HL-60/S4 (cell line): ENCODE results near the gene MRPS18A.

Source experiments
- in situ Hi-C: fragments of 300-500 bp; cut with MboI; formaldehyde crosslinking; loops from 2 replicates; pipeline ENCODE4 v1.14.3; 2022; ENCODE audit warnings: low sequenced_read_pairs

MRPS18A gene

DNA sequence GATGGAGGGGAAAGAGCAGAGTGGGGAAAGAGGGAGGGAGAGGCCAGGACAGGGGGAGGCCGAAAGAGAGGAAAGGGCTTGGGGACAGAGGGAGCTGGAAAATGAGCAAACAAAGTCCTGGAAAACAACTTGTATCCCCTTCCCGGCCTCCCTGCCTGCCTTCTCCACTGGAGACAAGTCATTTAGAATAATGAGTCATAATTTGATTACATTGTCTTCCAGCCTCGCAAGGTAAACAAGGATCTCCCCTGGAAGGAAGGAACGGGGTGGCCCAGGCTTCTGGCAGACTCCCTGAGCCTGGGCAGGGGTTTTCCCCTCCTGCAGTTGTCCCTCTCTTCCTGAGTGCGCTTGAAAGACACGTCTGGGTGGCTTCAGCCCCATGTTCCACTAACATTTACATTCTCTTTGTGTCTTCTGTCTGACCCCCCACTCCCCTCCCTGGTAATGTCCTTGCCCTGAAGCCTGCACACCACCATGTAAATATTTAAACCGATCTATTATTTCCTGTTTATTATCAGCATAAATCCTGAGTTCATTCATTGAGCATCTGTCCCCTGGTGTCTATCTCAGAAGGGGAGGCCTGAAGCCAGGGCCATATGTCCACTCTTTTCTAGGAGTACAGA is 12.1 kb upstream of the MRPS18A start:
- in situ Hi-C loops: no loop called here

DNA sequence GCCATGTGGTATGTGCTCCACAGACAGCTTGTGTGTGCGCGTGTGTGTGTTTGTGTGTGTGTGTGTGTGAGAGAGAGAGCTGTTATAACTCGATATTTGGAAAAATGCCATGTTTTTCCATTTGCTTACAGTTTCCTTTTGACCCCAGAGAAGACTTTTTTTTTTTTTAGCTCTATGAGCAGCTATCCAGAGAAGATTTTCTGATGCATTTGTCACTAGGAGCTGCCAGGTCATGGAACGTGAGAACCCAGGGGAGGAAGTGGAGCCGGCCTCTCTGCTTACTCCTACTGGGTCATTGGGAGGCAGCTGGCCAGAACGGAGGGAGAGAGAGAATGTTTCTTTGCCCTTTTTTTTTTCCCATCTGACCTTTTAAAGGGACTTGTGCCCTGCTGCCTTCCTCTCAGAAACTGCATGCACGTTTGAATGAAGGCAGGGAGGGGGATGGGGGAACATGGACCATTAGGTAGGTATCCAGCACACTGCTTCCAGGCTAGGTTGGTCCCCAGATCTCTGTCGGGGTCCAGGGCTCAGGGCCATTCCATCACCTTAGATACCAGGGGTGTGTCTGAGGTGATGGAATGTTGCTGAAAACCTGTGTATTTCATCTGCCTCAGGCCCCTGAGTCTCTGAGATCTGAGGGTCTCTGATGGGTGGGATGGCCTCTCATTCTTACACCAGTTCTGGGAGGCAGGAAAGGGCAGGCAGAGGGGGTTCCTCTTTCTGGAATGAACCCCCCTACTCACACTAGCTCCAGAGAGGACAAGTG is 11.2 kb upstream of the MRPS18A start:
- in situ Hi-C loops: no loop called here

DNA sequence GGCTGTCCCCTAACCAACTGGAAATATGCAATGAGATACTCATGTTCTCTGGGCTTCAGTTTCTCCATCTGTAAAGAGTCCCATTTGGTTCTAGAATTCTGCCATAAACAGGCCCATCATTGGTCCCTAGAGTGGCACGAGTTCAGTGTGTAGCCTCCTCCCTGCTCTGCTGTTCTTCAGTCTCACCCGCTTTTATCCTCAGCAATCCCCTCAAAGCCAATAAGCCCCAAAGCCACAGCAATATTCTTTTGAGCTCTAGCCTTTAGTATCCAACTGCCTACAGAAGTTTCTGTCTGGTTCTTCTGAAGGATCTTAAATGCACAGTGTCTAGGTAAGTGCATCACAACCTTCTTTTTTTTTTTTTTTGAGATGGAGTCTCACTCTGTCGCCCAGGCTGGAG is 9.8 kb upstream of the MRPS18A start:
- in situ Hi-C loops: no loop called here

DNA sequence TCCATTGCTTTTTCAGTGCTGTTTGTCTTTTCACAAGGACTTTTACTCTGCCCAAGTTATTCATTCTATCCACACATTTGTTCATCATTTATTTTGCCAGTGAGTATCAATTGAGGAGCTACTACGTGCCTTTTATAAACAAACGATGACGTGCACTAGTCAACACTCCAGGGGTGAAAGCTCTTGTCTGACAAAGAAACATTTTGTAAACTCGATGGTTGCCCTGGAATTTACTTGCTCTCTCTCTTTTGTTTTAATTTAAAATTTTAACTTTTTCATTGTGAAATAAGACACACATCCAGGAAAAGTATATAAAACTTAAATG is 8.3 kb upstream of the MRPS18A start:
- in situ Hi-C loops: no loop called here

GRCh38 chr6:43695215-43695966 is 7.8 kb upstream of the MRPS18A start:
- in situ Hi-C loops: no loop called here

DNA sequence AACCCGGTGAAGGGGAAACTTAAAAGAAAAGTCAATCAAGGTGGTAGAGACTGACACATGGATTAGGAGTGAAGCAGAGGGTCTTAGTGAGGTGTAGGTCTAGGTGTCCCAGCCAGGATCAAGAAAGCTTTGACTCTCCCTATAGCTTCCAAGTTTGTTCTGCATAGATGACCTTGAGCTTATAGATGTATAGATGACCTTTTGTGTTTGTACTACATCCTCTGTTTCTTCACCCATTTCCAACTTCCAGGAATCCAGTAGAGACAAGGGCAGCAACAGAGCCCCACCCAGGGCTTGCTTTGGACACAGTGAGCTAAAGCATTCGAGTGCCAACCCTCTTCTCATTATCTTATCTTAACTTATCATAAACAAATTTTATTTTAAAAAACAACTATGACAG is 1.8 kb upstream of the MRPS18A start:
- in situ Hi-C loops: no loop called here

DNA sequence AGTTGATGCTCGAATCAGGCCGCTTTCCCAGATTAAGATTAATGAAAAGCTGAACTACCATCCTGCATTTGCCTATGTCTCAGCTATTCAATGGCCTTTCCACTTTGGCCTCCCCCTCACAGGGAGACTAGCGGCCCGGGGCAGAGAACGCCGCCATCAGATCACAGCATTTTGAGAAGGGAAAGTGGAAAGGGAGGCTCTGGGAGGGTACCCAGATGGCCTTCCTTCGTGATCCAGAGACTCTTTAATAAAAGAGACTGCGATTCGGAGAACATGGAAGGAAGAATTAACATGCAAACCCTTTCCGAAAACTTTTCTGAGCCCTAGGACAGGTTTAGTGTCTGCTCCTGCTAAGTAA is 533 bp downstream of the MRPS18A start:
- in situ Hi-C loops: no loop called here

- in situ Hi-C loops: no loop called here
Measured at GRCh38 chr6:43683708-43684455, 3.7 kb downstream of the MRPS18A start.

DNA sequence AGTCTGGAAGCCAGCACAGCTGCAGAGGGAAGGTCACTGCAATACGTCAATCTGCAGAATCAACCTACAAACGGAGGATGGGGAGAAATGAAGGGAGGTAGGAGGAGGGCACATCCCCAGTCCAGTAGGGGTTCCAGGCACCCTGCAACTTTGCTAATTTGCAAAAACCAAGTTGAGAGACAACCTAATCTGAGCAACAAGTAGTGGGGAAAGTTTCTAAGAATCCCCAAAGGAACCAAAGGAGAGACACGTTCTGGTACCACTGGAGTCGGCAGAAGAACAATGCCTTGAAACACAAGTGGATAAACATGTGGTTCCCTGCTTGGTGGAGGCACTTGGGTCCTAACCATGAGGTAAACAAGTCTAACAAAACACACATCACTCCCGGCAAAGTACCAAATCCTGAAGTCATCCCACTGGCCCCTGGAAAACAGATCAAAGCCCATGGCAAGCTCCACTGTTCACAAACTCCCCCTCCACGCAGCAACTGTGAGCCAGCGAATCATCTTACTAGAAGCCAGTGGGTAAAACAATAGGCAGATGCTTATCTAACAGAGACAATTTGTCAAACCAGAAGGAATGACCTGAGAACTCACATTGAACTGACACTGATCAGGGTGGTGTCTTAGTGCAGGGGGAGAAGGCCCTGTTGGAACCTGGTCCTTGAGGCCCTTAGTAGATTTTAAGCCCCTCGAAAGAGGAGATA is 4.7 kb downstream of the MRPS18A start:
- in situ Hi-C loops: no loop called here

DNA sequence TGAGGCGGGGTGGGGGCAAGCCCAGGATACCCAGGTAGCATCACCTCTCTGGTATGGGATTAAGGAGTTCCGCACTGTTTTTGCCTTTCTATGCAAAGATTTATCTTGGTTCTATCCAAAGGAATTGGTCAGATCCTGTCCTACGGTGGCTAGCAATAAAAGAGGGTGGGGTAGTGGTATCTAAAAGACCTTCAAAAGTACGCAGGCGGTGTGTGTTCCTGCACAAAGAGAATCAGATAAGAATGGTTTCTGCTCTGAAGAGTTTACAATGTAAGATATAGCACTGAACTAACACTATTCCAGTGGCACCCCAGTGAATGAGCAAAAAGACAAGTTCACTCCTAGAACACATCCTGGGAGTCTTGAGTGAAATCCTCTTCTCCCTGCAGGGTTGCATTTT is 6.3 kb downstream of the MRPS18A start:
- in situ Hi-C loops: no loop called here

- in situ Hi-C loops: no loop called here
Measured at GRCh38 chr6:43680308-43681200, 7.0 kb downstream of the MRPS18A start.

DNA sequence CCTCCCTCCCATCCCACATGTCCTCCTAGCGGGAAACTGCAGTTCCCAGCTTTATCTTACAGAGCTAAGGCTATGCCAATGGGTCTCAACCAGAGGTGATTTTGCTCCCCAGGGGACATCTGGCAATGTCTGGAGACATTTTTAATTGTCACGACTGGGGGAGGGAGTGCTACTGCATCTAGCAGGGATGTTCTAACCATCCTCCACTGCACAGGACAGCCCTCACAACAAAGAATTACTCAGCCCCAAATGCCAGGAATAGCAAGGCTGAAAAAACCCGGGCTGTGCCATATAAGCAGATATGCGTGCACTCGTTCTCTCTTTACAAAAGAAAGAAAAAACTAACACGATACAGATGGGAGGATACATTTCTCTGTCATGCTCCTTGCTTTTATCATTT is 8.5 kb downstream of the MRPS18A start:
- in situ Hi-C loops: no loop called here

- in situ Hi-C loops: no loop called here
Measured at GRCh38 chr6:43678341-43678740, 9.2 kb downstream of the MRPS18A start.

DNA sequence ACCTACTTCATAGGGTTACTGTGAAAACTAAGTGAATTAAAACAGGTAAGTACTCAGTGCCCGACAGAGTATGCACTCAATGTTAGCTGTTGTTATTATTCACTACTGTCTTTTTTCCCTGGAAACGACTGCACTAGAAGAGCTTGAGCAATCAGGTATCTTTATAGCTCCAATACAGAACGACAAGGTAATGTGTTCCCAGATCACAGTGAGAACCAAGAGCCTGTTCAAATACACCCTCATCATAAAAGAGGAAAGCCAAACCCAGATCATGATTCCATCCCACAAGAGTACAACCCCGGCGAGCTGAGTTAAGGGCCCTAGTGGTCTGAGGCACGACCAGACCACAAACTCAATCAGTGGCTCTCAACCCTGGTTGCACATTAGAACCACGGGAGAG is 9.8 kb downstream of the MRPS18A start:
- in situ Hi-C loops: no loop called here

- in situ Hi-C loops: no loop called here
Measured at GRCh38 chr6:43676962-43677606, 10.5 kb downstream of the MRPS18A start.

DNA sequence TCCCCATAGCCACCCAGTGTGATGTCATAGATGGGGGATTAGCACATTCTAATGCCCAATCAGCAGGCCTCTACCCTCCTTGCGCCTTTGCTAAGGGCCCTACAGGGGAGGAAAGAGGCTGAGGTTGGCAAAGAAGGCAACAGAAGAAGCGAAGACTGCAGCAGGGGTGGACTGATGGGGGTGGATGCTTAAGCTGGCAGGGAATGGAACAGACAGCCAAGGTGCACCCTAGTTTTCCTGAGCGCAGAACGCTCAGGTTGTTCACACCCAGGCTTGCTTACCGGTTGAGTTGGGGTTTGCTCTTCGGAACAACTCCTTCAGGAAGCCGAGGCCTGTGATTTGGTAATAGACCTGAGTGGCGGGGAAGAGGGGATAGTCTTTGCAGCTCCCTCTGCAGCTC is 12.7 kb downstream of the MRPS18A start:
- in situ Hi-C loops: no loop called here

GRCh38 chr6:43674291-43674690 is 13.3 kb downstream of the MRPS18A start:
- in situ Hi-C loops: no loop called here

- in situ Hi-C loops: no loop called here
Measured at GRCh38 chr6:43673444-43674084, 14.0 kb downstream of the MRPS18A start.
